HepG2 (cell line): Measurements from ENCODE around the gene ACAP3. TPM values are rescaled to one million over a fixed set of nuclear protein-coding genes. Genes with fewer than 3 reads are reported as not detected.
A peak's percentile ranks its signal among the peaks of the same experiment; 100 is the strongest.

Experiments used
- ATAC-seq: fragments of 200-7000 bp; cut with Tn5 transposase; 3 replicates; pipeline ENCODE4 v1.9.1; 2020; ENCODE audit warnings: mild to moderate bottlenecking, moderate library complexity
- BruUV-seq: library from RNA; stranded (reverse); fragments of 400-500 nt; replicated peaks from 2 replicates; lab custom pipeline; 2021; lab: Mats Ljungman, UMichigan
- CTCF ChIA-PET: fragments of 300-600 bp; formaldehyde crosslinking; extraction: SDS; loops from one replicate; lab custom pipeline; 2021; ENCODE audit warnings: low total read pairs, inconsistent platforms, low intra/inter-chr PET ratio; lab: Yijun Ruan, JAX
- POLR2A ChIA-PET: fragments of 350-600 bp; sonication (Branson Sonifier 250); formaldehyde crosslinking; loops from one replicate; lab custom pipeline; 2020; ENCODE audit warnings: antibody characterized with exemption, inconsistent platforms; lab: Yijun Ruan, JAX
- DNase-seq: peaks from one replicate; pipeline ENCODE4 v3.0.0-alpha.2; 2015; ENCODE audit warnings: low spot score
- FAIRE-seq: peaks from 3 replicates; lab custom pipeline; 2011; peaks lifted over from hg19 to GRCh38; lab: Jason Lieb, UNC
- H2AFZ ChIP-seq: one replicate; pipeline ENCODE4 v1.6.1; 2011; ENCODE audit warnings: low read length, inconsistent platforms
- H3K27ac ChIP-seq: fragments of 300-600 bp; 3 replicates; pipeline ENCODE4 v1.8.0; 2011; ENCODE audit warnings: mixed run types, mild to moderate bottlenecking, mixed read lengths, low read length, inconsistent platforms; ENCODE audit not compliant: insufficient read depth; ENCODE audit errors: extremely low read length
- H3K27me3 ChIP-seq, 2 experiments: fragments of 200-600 bp in 1 of 2; 2 replicates in 1 of 2; 3 replicates in 1 of 2; pipeline versions ENCODE4 v1.6.0 to v1.8.0; 2011; ENCODE audit warnings: low read length in 2 of 2, mild to moderate bottlenecking in 2 of 2, moderate library complexity in 2 of 2, inconsistent platforms in 1 of 2; ENCODE audit not compliant: insufficient read depth in 2 of 2, control insufficient read depth in 1 of 2
- H3K36me3 ChIP-seq, 2 experiments: fragments of 200-600 bp in 1 of 2; replicated peaks in 1 of 2; 2 replicates in 1 of 2; 3 replicates in 1 of 2; pipeline versions ENCODE4 v1.5.1 to v1.8.0; 2011; ENCODE audit warnings: low read length in 2 of 2, inconsistent platforms in 1 of 2; ENCODE audit not compliant: insufficient read depth in 2 of 2, control insufficient read depth in 1 of 2
- H3K4me1 ChIP-seq: 2 replicates; pipeline ENCODE4 v1.5.1; 2012; ENCODE audit warnings: low read length, inconsistent platforms; ENCODE audit not compliant: insufficient read depth
- H3K4me2 ChIP-seq: 2 replicates; pipeline ENCODE4 v1.6.0; 2011; ENCODE audit warnings: low read depth, low read length, inconsistent platforms
- H3K4me3 ChIP-seq, 3 experiments: fragments of 200-600 bp in 1 of 3; sonication (generic), shearing (Covaris generic) in 1 of 3; replicated peaks in 1 of 3; 2 replicates each; pipeline ENCODE4 v1.5.1; 2011 to 2016; ENCODE audit warnings: low read length in 3 of 3, inconsistent platforms in 2 of 3, low read depth in 2 of 3, mild to moderate bottlenecking in 2 of 3, control low read depth in 1 of 3, mixed read lengths in 1 of 3; ENCODE audit not compliant: insufficient read depth in 1 of 3
- H3K79me2 ChIP-seq: one replicate; pipeline ENCODE4 v1.6.1; 2011; ENCODE audit warnings: low read length, inconsistent platforms; ENCODE audit not compliant: insufficient read depth
- H3K9ac ChIP-seq: 2 replicates; pipeline ENCODE4 v1.6.0; 2011; ENCODE audit warnings: mild to moderate bottlenecking, low read depth, low read length, inconsistent platforms; ENCODE audit not compliant: insufficient read depth
- H3K9me3 ChIP-seq: 2 replicates; pipeline ENCODE4 v1.5.1; 2012; ENCODE audit warnings: mild to moderate bottlenecking, low read length
- H4K20me1 ChIP-seq: 2 replicates; pipeline ENCODE4 v1.6.0; 2011; ENCODE audit warnings: inconsistent platforms, mild to moderate bottlenecking, low read length, moderate library complexity; ENCODE audit not compliant: insufficient read depth
- CBFB ChIP-seq: sonication (generic); formaldehyde crosslinking; IDR thresholded peaks from 2 replicates; pipeline ENCODE4 v1.4.0; 2020; ENCODE audit warnings: missing genetic modification reagents
- CHCHD3 ChIP-seq: sonication (generic); formaldehyde crosslinking; IDR thresholded peaks from 2 replicates; pipeline ENCODE4 v1.8.0; 2022; ENCODE audit warnings: mild to moderate bottlenecking, missing genetic modification reagents, moderate library complexity
- ELF4 ChIP-seq: sonication (generic); formaldehyde crosslinking; IDR thresholded peaks from 2 replicates; pipeline ENCODE4 v1.5.0; 2020; ENCODE audit warnings: missing genetic modification reagents, mild to moderate bottlenecking, moderate library complexity, borderline replicate concordance
- FOXO1 ChIP-seq: sonication (generic); formaldehyde crosslinking; IDR thresholded peaks from 2 replicates; pipeline ENCODE4 v1.4.0; 2020; ENCODE audit warnings: missing genetic modification reagents
- HMGXB4 ChIP-seq, 2 experiments: sonication (generic) in 1 of 2; formaldehyde crosslinking in 1 of 2; IDR thresholded peaks; 2 replicates each; pipeline versions ENCODE4 v1.4.0 to v1.6.1; 2018 to 2020; ENCODE audit warnings: missing genetic modification reagents in 2 of 2, borderline replicate concordance in 1 of 2, low read depth in 1 of 2, mild to moderate bottlenecking in 1 of 2, missing biosample characterization in 1 of 2
- PCBP1 ChIP-seq: fragments of 200-400 bp; formaldehyde crosslinking; IDR thresholded peaks from 2 replicates; pipeline ENCODE4 v1.6.1; 2017; ENCODE audit warnings: mild to moderate bottlenecking, low read depth, low read length, borderline replicate concordance
- ZBTB40 ChIP-seq, 2 experiments: fragments of 450-650 bp in 1 of 2; sonication (generic) in 1 of 2; formaldehyde crosslinking in 1 of 2; IDR thresholded peaks; 2 replicates each; pipeline versions ENCODE4 v1.6.1 to v1.8.0; 2016 to 2022; ENCODE audit warnings: antibody characterized with exemption in 1 of 2, mild to moderate bottlenecking in 1 of 2, missing genetic modification reagents in 1 of 2
- ZNF235 ChIP-seq: sonication (generic); formaldehyde crosslinking; IDR thresholded peaks from 2 replicates; pipeline ENCODE4 v1.8.1; 2023; ENCODE audit warnings: mild to moderate bottlenecking, missing genetic modification reagents, borderline replicate concordance
- WGBS: methylation state at CpG from one replicate; pipeline ENCODE4 v1.1.6; 2017; ENCODE audit warnings: low lambda C conversion rate; 5-methylcytosine and 5-hydroxymethylcytosine counted together
- in situ Hi-C: cut with HindIII; loops from 2 replicates; pipeline ENCODE4 v1.10.0; 2017; ENCODE audit warnings: low pct_unique_long_range_greater_than_20kb; ENCODE audit not compliant: extremely low pct_ligation_motif_present
- intact Hi-C: fragments of 100-400 bp; cut with micrococcal nuclease; formaldehyde crosslinking; loops from one replicate; pipeline ENCODE4 v1.10.0; 2022; ENCODE audit not compliant: unreplicated experiment
- polyA plus RNA-seq, 8 experiments: library from polyadenylated mRNA; depleted of rRNA in 3 of 8; stranded (reverse) in 7 of 8; unstranded in 1 of 8; fragments of >200 nt; fragmentation: Illumina TruSeq in 4 of 8; extraction: Trizol in 4 of 8; gene quantifications; 2 replicates each; pipeline versions ENCODE4 v1.2.1 to v1.2.3, GENCODE V29; 2011 to 2016; ENCODE audit warnings: low read depth in 4 of 8, missing spikeins in 1 of 8, mixed read lengths in 1 of 8; ENCODE audit not compliant: insufficient read depth in 1 of 8
- total RNA-seq, 5 experiments: library from RNA; depleted of rRNA; stranded (reverse); fragments of >200 nt; fragmentation: Illumina TruSeq; extraction: Trizol; gene quantifications; 2 replicates each; pipeline ENCODE4 v1.2.3, GENCODE V29; 2016; ENCODE audit warnings: low read depth in 1 of 5
- TF ChIP-seq, protein P1 (sequence below): sonication (generic); formaldehyde crosslinking; IDR thresholded peaks from 2 replicates; pipeline ENCODE4 v1.9.0; 2021; ENCODE audit warnings: missing genetic modification reagents, borderline replicate concordance

The ACAP3 gene
- total and polyA plus RNA-seq, 2 of the 13 experiments (the other 11 are each of a cell fraction or from before 2014, with no cell fraction given): 29.4 to 50.8 TPM

GRCh38 chr1:1324084-1324523 is 16.4 kb upstream of the ACAP3 start:
- Histone ChIP-seq H3K9me3 (no peaks in the 10 kb centered on the region), H3K9ac (peak overlapping the region; percentile 96), H4K20me1 (peaks cover 5% of the 10 kb centered on the region; the same call in 1 of the 2 replicates), H3K79me2 (peaks cover 52% of the 10 kb centered on the region), H3K4me1 (peaks cover 23% of the 10 kb centered on the region), H3K36me3 (peaks cover 8 to 16% of the 10 kb centered on the region in 2 experiments; a peak in 4 of 5 replicates), H3K4me3 (peak overlapping the region; percentile 68 to 99 (median 95); a peak in 5 of 6 replicates), H2AFZ (no peak overlapping the region), H3K27ac (peak overlapping the region; percentile 69), H3K4me2 (peak overlapping the region; percentile 67), H3K27me3 (no peaks in the 10 kb centered on the region)
- peak; percentile 3 for ATAC-seq
- no TSS peak for BruUV-seq
- CTCF ChIA-PET: no interaction called here
- no CpG with 5 or more reads among the region's 41 CpGs for WGBS
- FAIRE-seq: no peak
- POLR2A ChIA-PET: no interaction called here
- in situ Hi-C loops: no loop called here
- intact Hi-C loops: loop anchor here (2.0 kb wide), 1 partner anchor 21 kb away; no protein-coding TSS in a partner anchor
- DNase-seq: no peak
- TF ChIP-seq, protein P1, sequence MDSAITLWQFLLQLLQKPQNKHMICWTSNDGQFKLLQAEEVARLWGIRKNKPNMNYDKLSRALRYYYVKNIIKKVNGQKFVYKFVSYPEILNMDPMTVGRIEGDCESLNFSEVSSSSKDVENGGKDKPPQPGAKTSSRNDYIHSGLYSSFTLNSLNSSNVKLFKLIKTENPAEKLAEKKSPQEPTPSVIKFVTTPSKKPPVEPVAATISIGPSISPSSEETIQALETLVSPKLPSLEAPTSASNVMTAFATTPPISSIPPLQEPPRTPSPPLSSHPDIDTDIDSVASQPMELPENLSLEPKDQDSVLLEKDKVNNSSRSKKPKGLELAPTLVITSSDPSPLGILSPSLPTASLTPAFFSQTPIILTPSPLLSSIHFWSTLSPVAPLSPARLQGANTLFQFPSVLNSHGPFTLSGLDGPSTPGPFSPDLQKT (CRISPR knock-in tag): no peak
- TF ChIP-seq ZBTB40 (IDR thresholded peaks at IDR 0.05) (no peak), ZBTB40 (CRISPR knock-in tag; IDR thresholded peaks at IDR 0.05) (0 out of 2 replicates have a peak, but pooled peaks have one; percentile 17), CHCHD3 (CRISPR knock-in tag) (peak; percentile 16; the same call in 1 of the 2 replicates), ELF4 (CRISPR knock-in tag) (no peak), FOXO1 (CRISPR knock-in tag) (0 out of 2 replicates have a peak, but pooled peaks have one; percentile 18), ZNF235 (CRISPR knock-in tag) (0 out of 2 replicates have a peak, but pooled peaks have one; percentile 10), HMGXB4 (CRISPR knock-in tag; IDR thresholded peaks at IDR 0.05; ENCODE audit: borderline replicate concordance in 1 of 2, low read depth in 1 of 2) (peak in 1 of 2 experiments; percentile 7; a peak in 1 of 4 replicates), PCBP1 (0 out of 2 replicates have a peak, but pooled peaks have one; percentile 33), CBFB (CRISPR knock-in tag) (0 out of 2 replicates have a peak, but pooled peaks have one; percentile 12)
